HG02884 (cell line): ENCODE results near the gene PIP4K2B.
A peak's percentile ranks its signal among the peaks of the same experiment; 100 is the strongest.
"Not testable (repeated sequence)": the region's sequence is repeated elsewhere in the genome, so short reads cannot be mapped to it uniquely, and the experiment has no call there.

Source experiments
- ATAC-seq: cut with Tn5 transposase; IDR thresholded peaks from one replicate; pipeline ENCODE4 v1.9.1; 2021; ENCODE audit warnings: mild to moderate bottlenecking, moderate library complexity; ENCODE audit not compliant: unreplicated experiment

Gene PIP4K2B

GRCh38 chr17:38730526-38731379, 68.6 kb downstream of the PIP4K2B start:
- no peak for ATAC-seq

GRCh38 chr17:38729886-38730525, 69.3 kb downstream of the PIP4K2B start, which contains the start of gene CISD3:
Gene CISD3, plus strand, starts transcription at chr17:38730341. Its CDS starts 18 bp downstream, at chr17:38730359.
- ATAC-seq, result peak; percentile 70

GRCh38 chr17:38729368-38729885, 69.9 kb downstream of the PIP4K2B start:
- ATAC-seq, result no peak

- ATAC-seq, result no peak
These were observed 71.0 kb downstream of the PIP4K2B start for GRCh38 chr17:38728290-38728831.

- no peak for ATAC-seq
These were observed 71.6 kb downstream of the PIP4K2B start for GRCh38 chr17:38727736-38728135.

- not testable (repeated sequence) for ATAC-seq
These were observed 73.2 kb downstream of the PIP4K2B start for GRCh38 chr17:38726145-38726544.

- ATAC-seq, result no peak
These were observed 74.3 kb downstream of the PIP4K2B start for GRCh38 chr17:38725066-38725465.

GRCh38 chr17:38724337-38724988, 74.9 kb downstream of the PIP4K2B start:
- ATAC-seq, result no peak

GRCh38 chr17:38721802-38722201, 77.6 kb downstream of the PIP4K2B start:
- no peak for ATAC-seq

- no peak for ATAC-seq
These were observed 78.4 kb downstream of the PIP4K2B start for GRCh38 chr17:38720941-38721340.

GRCh38 chr17:38719943-38720641, 79.3 kb downstream of the PIP4K2B start:
- ATAC-seq, result no peak

GRCh38 chr17:38719289-38719942, 79.9 kb downstream of the PIP4K2B start:
- ATAC-seq, result no peak

- no peak for ATAC-seq
These were observed 82.1 kb downstream of the PIP4K2B start for GRCh38 chr17:38717139-38717745.

- ATAC-seq, result no peak
These were observed 82.9 kb downstream of the PIP4K2B start for GRCh38 chr17:38716368-38717005.
